Activated naive CD4-positive, alpha-beta T cell treated with anti-CD3 and anti-CD28 coated beads, Interleukin-2, amount 50 U/mL, for 24 hours (primary cell): Measurements from ENCODE around the gene ABCB4.

ENCODE experiments used
- H3K27ac Mint-ChIP-seq: one replicate; pipeline ENCODE4 v1.8.0; 2021; ENCODE audit warnings: mild to moderate bottlenecking, mixed read lengths
- H3K27me3 Mint-ChIP-seq: one replicate; pipeline ENCODE4 v1.8.0; 2021; ENCODE audit warnings: mixed read lengths
- H3K36me3 Mint-ChIP-seq: one replicate; pipeline ENCODE4 v1.8.0; 2021; ENCODE audit warnings: mixed read lengths
- H3K4me1 Mint-ChIP-seq: one replicate; pipeline ENCODE4 v1.8.0; 2021; ENCODE audit warnings: mixed read lengths
- H3K4me3 Mint-ChIP-seq: one replicate; pipeline ENCODE4 v1.8.0; 2021; ENCODE audit warnings: mild to moderate bottlenecking, mixed read lengths
- H3K9me3 Mint-ChIP-seq: one replicate; pipeline ENCODE4 v1.8.0; 2021; ENCODE audit warnings: mixed read lengths

ABCB4 gene

DNA sequence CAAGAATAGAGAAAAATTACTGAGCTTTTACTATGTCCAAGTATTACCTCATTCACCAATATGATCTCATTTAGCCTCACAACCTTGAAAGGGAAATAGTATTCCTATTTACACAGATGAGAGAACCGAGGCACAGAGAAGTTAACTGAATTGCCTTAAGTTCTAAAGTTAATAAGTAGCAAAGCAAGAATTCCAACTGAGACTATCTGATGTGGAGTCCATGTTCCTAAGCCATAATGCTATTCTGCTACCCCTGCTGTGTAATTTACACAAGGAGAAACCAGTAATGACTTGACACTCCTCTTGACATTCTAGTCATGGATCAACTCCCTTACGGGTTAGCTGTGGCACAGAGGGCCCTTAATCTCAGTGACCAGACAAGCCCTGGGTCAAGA, 60.7 kb downstream of the ABCB4 start:
- H3K9me3 Mint-ChIP-seq = no peaks in the 10 kb centered on the region
- H3K4me1 Mint-ChIP-seq = no peaks in the 10 kb centered on the region
- no peaks in the 10 kb centered on the region for H3K27me3 Mint-ChIP-seq
- no peaks in the 10 kb centered on the region for H3K36me3 Mint-ChIP-seq
- H3K27ac Mint-ChIP-seq = no peak overlapping the region
- H3K4me3 Mint-ChIP-seq = no peak overlapping the region

DNA sequence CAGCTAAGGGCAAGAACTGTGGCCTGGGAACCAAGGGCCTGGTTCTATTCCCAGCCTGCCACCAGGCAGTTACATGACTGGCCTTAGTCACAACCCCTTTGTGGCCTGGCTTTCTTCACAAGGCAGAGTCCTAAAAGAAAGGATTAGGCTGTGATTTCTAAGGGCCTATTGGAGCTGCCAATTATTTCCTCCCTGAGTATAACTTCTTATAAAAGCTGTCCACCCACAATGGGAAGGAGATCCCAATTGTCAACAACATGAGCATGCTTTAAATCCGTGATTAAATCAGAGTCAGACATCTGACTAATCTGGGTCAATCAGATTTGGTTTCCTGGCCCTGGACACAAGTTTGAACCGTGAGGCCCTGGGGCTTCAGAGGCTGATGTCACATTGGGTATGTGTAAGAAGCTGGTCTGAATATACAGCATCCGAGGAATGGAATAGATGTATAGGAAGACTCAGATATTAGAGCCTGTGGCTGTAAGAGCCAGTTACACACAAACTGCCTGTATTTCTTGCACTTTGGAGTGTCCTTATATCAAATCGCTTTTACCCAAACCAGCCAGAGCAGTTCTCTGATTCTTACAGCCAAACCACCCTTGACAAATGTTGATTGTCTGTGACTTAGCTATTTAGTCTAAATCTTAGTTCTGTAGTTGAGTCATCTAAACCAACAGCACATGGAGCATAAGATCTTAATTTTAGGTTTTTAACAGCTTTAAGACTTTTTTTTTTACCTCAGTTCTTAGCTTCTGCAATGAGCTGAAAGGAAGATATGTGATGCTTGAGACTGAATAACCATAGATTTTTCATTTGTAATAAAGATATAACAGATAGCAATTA, 61.3 kb downstream of the ABCB4 start:
- H3K9me3 Mint-ChIP-seq = no peaks in the 10 kb centered on the region
- H3K27ac Mint-ChIP-seq = no peak overlapping the region
- no peaks in the 10 kb centered on the region for H3K27me3 Mint-ChIP-seq
- H3K4me1 Mint-ChIP-seq = no peaks in the 10 kb centered on the region
- no peak overlapping the region for H3K4me3 Mint-ChIP-seq
- H3K36me3 Mint-ChIP-seq = no peaks in the 10 kb centered on the region

DNA sequence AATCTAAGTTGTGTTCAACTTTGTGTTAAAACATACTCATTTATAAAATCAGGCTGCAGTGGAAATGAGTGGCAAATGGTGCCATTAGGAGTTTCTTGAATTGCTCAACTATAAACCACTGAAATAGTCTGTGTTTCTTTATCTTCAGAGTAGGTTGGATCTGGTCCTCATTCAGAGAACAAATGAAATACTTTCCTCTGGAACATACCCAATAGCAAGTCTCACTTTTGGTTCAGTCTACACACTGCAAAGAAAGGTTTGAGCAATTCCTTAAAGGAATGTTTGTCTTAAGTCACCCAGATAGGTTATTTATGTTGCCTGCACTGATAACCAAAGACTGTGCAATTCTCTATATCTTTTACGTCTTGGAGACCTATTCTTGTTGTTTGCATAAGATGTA, 62.5 kb downstream of the ABCB4 start:
- Mint-ChIP-seq H3K27me3 (no peaks in the 10 kb centered on the region), H3K36me3 (no peaks in the 10 kb centered on the region), H3K4me1 (no peaks in the 10 kb centered on the region), H3K4me3 (no peak overlapping the region), H3K9me3 (no peaks in the 10 kb centered on the region), H3K27ac (no peak overlapping the region)

DNA sequence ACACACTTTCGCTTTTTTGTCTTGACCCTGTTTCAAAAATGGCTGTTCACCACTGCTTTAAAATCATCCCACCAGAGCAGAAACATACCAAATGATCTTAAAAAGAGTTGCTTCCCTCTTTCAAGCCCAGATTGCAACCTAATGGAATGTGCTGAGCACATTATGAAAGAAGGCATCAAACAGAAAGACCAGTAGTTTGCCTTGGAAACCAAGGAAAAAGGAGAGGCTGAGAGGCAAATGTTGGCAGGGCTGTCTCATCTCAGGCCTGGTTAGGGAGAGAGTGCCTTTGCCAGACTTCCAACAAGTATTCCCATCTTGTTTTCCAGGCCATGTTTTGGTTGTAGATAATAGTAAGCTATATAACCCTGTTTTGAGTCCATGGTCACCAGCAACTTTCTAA, 64.3 kb downstream of the ABCB4 start:
- Mint-ChIP-seq H3K4me3 (no peak overlapping the region), H3K4me1 (no peaks in the 10 kb centered on the region), H3K9me3 (no peaks in the 10 kb centered on the region), H3K27ac (no peak overlapping the region), H3K27me3 (no peaks in the 10 kb centered on the region), H3K36me3 (no peaks in the 10 kb centered on the region)

DNA sequence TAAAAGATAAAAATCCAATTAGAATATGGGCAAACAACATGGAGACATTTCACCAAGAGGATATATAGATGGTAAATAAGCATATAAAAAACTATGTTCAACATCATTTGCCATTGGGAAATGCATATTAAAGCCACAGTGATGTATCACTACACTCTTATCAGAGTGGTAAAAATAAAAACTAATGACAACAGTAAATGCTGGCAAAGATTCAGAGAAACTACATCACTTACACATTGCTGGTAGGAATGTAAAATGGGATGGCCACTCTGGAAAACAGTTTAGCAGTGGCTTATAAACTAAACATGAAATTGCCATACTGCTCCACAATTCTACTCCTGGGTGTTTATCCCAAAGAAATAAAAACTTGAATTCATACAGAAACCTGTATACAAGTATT, 70.8 kb downstream of the ABCB4 start:
- no peaks in the 10 kb centered on the region for H3K4me1 Mint-ChIP-seq
- no peaks in the 10 kb centered on the region for H3K36me3 Mint-ChIP-seq
- H3K27me3 Mint-ChIP-seq = no peaks in the 10 kb centered on the region
- H3K27ac Mint-ChIP-seq = no peak overlapping the region
- H3K4me3 Mint-ChIP-seq = no peak overlapping the region
- no peaks in the 10 kb centered on the region for H3K9me3 Mint-ChIP-seq

- no peak overlapping the region for H3K27ac Mint-ChIP-seq
- H3K27me3 Mint-ChIP-seq = no peaks in the 10 kb centered on the region
- no peak overlapping the region for H3K4me3 Mint-ChIP-seq
Measured at GRCh38 chr7:87398446-87398845, 77.0 kb downstream of the ABCB4 start.

GRCh38 chr7:87395442-87396020, 79.9 kb downstream of the ABCB4 start:
- Mint-ChIP-seq H3K4me3 (no peak overlapping the region), H3K27ac (no peak overlapping the region), H3K4me1 (peaks cover 3% of the 10 kb centered on the region), H3K27me3 (no peaks in the 10 kb centered on the region), H3K36me3 (peaks cover 26% of the 10 kb centered on the region), H3K9me3 (no peaks in the 10 kb centered on the region)

More at GRCh38 chr7:87398446-87398845, 77.0 kb downstream of the ABCB4 start:
- Mint-ChIP-seq H3K9me3 (no peaks in the 10 kb centered on the region), H3K36me3 (peaks cover 10% of the 10 kb centered on the region), H3K4me1 (no peaks in the 10 kb centered on the region)

DNA sequence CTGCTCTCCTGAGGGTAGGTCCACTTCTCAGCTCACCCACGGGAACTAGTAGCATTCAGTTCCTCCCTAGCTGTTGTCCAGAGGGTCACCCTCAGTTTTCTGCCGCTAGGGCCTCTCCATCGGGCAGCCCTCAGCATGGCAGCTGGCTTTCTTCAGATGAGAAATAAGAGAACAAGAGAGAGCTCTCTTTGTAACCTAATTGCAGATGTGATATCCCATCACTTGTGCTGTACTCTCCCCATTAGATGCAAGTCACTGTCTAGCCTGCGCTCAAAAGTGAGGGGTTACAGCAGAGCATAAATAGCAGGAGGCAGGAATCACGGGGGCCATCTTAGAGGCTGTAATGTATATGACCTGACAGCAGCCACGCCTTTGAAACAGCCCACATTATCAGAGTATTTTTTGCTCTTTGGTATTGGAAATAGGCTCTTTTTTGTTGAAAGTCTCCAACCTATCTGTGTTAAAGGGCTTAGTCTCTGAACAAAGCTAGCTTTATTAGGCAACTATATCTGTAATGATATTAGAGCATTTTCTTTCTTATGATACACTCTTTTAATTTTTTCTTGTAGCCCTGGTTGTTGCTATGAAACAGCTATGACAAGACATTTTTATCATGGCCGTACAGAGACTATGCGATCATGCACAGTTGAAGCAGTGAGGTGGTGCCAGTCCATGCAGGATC, 84.3 kb downstream of the ABCB4 start:
- H3K4me1 Mint-ChIP-seq = peaks cover 3% of the 10 kb centered on the region
- H3K27ac Mint-ChIP-seq = no peak overlapping the region
- no peaks in the 10 kb centered on the region for H3K27me3 Mint-ChIP-seq
- no peaks in the 10 kb centered on the region for H3K9me3 Mint-ChIP-seq
- no peak overlapping the region for H3K4me3 Mint-ChIP-seq
- peaks cover 44% of the 10 kb centered on the region for H3K36me3 Mint-ChIP-seq

GRCh38 chr7:87380905-87381304, 94.6 kb downstream of the ABCB4 start:
- H3K4me3 Mint-ChIP-seq = no peak overlapping the region
- H3K4me1 Mint-ChIP-seq = no peaks in the 10 kb centered on the region
- H3K9me3 Mint-ChIP-seq = no peaks in the 10 kb centered on the region
- H3K27ac Mint-ChIP-seq = no peak overlapping the region
- H3K27me3 Mint-ChIP-seq = no peaks in the 10 kb centered on the region
- H3K36me3 Mint-ChIP-seq = peaks cover 31% of the 10 kb centered on the region

DNA sequence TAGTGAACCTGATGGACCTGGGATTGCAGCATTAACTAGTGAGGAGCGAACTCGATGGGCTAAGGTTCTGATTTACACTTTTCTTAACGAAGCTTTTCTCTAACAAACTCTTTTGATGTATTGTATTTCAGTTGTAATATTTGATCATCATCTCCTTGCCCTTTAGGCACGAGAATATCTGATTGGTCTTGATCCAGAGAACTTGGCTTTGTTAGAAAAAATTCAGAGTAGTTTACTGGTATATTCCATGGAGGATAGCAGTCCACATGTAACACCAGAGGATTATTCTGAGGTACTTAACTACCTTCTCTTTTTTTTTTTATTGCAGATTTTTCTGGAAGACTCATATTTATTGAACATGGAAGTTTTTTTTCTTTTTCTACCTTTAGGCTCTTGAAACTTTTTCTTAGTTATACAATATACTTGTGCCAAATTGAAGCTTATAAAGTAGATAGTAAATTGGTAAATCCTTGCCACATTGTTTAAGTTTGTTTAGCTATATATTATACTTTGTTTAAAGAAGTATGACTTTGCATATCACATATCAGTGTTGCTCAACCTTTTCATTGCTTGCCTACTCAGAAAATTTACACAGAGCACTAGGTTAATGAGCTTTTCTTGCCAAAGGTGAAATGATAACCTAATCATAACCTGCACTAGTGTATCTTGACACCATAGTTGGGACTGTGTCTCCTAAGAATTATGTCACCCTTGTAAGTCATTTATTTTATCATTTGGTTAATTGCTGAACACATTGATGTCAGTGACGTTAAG, 99.6 kb downstream of the ABCB4 start:
- no peak overlapping the region for H3K4me3 Mint-ChIP-seq
- H3K27ac Mint-ChIP-seq = no peak overlapping the region
- H3K27me3 Mint-ChIP-seq = no peaks in the 10 kb centered on the region
- peaks cover under 1% of the 10 kb centered on the region for H3K4me1 Mint-ChIP-seq
- peaks cover 14% of the 10 kb centered on the region for H3K36me3 Mint-ChIP-seq
- no peaks in the 10 kb centered on the region for H3K9me3 Mint-ChIP-seq

GRCh38 chr7:87370660-87371180, 104.8 kb downstream of the ABCB4 start:
- H3K9me3 Mint-ChIP-seq = no peaks in the 10 kb centered on the region
- H3K27ac Mint-ChIP-seq = peak overlapping the region; percentile 56
- H3K4me1 Mint-ChIP-seq = peaks cover 8% of the 10 kb centered on the region
- no peak overlapping the region for H3K4me3 Mint-ChIP-seq
- no peaks in the 10 kb centered on the region for H3K27me3 Mint-ChIP-seq
- H3K36me3 Mint-ChIP-seq = peaks cover 11% of the 10 kb centered on the region

DNA sequence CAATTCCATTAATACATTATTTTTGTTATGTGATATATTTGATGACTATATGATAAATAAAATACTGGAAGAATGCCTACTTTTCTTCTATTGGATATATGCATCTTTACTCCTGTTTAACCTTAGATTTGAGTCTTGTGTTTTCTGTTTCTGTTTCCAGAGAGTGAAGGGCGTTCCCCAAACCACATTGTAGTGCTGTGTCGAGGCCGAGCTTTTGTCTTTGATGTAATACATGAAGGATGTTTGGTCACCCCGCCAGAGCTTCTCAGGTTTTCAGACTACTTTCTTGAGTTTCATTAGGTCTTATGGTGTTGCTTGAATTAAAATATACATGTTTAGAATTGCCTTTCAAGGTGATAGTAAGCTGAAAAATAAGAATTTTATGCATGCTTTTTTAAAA, 106.3 kb downstream of the ABCB4 start:
- no peak overlapping the region for H3K27ac Mint-ChIP-seq
- peaks cover 8% of the 10 kb centered on the region for H3K4me1 Mint-ChIP-seq
- H3K36me3 Mint-ChIP-seq = peaks cover 8% of the 10 kb centered on the region
- no peak overlapping the region for H3K4me3 Mint-ChIP-seq
- no peaks in the 10 kb centered on the region for H3K27me3 Mint-ChIP-seq
- no peaks in the 10 kb centered on the region for H3K9me3 Mint-ChIP-seq

DNA sequence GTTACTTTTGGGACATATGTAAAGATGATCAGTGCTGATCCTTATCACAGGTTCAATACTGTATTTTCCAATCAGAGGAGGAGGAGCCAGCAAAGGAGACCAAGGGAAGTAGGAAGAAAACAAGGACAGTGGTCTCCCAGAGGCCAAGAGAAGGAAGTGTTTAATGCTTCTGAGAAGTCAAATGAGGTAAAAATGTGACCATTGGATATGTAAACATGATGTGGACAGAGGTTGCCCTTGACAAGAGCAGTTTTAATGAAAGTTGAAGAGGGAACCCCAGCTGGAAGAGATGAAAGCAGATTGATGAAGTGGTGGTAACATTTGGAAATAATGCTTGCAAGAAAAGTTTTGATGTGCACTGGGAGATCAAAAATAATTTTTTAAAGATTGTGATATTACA, 111.2 kb downstream of the ABCB4 start:
- H3K36me3 Mint-ChIP-seq = no peaks in the 10 kb centered on the region
- no peak overlapping the region for H3K4me3 Mint-ChIP-seq
- no peaks in the 10 kb centered on the region for H3K4me1 Mint-ChIP-seq
- no peak overlapping the region for H3K27ac Mint-ChIP-seq
- no peaks in the 10 kb centered on the region for H3K27me3 Mint-ChIP-seq
- H3K9me3 Mint-ChIP-seq = no peaks in the 10 kb centered on the region

DNA sequence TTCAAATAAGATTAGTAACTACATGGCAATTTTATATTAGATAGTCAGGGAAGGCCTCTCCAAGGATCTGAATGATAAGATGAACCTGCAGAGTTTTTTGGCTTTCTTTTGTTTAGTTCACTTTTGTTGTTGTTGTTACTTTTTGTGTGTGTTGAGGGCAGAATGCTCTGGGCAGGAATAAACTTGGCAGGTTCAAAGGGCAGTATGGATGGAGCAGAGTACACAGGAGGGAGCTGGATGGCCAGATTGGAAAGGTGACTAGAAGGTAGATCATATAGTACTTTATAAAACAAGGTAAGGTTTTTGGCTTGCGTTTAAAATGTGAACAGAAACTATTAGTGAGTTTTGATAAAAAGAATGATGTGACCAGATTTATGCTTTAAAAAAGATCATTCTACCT, 112.1 kb downstream of the ABCB4 start:
- H3K4me1 Mint-ChIP-seq = no peaks in the 10 kb centered on the region
- H3K27ac Mint-ChIP-seq = no peak overlapping the region
- no peak overlapping the region for H3K4me3 Mint-ChIP-seq
- H3K27me3 Mint-ChIP-seq = no peaks in the 10 kb centered on the region
- no peaks in the 10 kb centered on the region for H3K9me3 Mint-ChIP-seq
- no peaks in the 10 kb centered on the region for H3K36me3 Mint-ChIP-seq

DNA sequence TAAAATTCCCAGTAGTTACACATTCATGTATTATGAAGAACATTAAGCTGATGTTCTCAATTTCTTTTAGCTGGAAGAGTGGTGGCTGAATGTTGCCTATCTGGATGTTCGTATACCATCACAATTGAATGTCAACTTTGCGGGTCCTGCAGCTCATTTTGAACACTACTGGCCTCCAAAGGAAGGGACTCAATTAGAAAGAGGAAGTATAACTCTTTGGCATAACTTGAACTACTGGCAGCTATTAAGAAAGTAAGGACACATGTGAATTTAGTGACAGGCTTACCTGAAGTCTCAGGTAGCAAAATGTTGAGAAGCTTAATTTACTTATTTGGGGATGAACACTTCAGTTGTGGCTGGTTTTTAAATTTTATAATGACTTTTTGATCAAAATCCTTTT, 114.2 kb downstream of the ABCB4 start:
- Mint-ChIP-seq H3K27ac (no peak overlapping the region), H3K4me1 (no peaks in the 10 kb centered on the region), H3K9me3 (no peaks in the 10 kb centered on the region), H3K4me3 (no peak overlapping the region), H3K36me3 (peaks cover 5% of the 10 kb centered on the region), H3K27me3 (no peaks in the 10 kb centered on the region)
